IMR-90 (cell line): ENCODE data around the gene ADTRP. TPM values are rescaled to one million over a fixed set of nuclear protein-coding genes. Genes with fewer than 3 reads are reported as not detected.
A peak's percentile ranks its signal among the peaks of the same experiment; 100 is the strongest.

Experiments
- ATAC-seq: fragments of 200-7000 bp; cut with Tn5 transposase; 2 replicates; pipeline ENCODE4 v1.9.1; 2020; ENCODE audit warnings: low read depth, mild to moderate bottlenecking, moderate library complexity
- BruUV-seq: library from RNA; stranded (reverse); fragments of 400-500 nt; replicated peaks from 2 replicates; lab custom pipeline; 2021; lab: Mats Ljungman, UMichigan
- CTCF ChIA-PET: fragments of 300-600 bp; formaldehyde crosslinking; extraction: SDS; loops from one replicate; lab custom pipeline; 2021; ENCODE audit warnings: antibody characterized with exemption; lab: Yijun Ruan, JAX
- POLR2A ChIA-PET: fragments of 300-600 bp; sonication (Branson Sonifier 250); formaldehyde crosslinking; loops from one replicate; lab custom pipeline; 2022; ENCODE audit warnings: antibody characterized with exemption; ENCODE audit not compliant: unreplicated experiment; lab: Charles Lee
- DNase-seq: peaks from one replicate; pipeline ENCODE4 v3.0.0; 2013
- H2AFZ ChIP-seq: replicated peaks from 2 replicates; pipeline ENCODE3; 2013; ENCODE audit warnings: low read length, mild to moderate bottlenecking; ENCODE audit not compliant: poor library complexity
- H2AK5ac ChIP-seq: 2 replicates; pipeline ENCODE4 v1.6.1; 2013; ENCODE audit warnings: low read depth, low read length, inconsistent platforms
- H2AK9ac ChIP-seq: replicated peaks from 2 replicates; pipeline ENCODE3; 2013; ENCODE audit warnings: mild to moderate bottlenecking, low read depth, low read length, moderate library complexity; ENCODE audit not compliant: poor library complexity
- H2BK120ac ChIP-seq: 2 replicates; pipeline ENCODE4 v1.6.1; 2013; ENCODE audit warnings: low read depth, low read length, inconsistent platforms
- H2BK15ac ChIP-seq: 3 replicates; pipeline ENCODE4 v1.6.1; 2013; ENCODE audit warnings: low read depth, low read length, inconsistent platforms
- H2BK20ac ChIP-seq: 2 replicates; pipeline ENCODE4 v1.6.1; 2013; ENCODE audit warnings: low read depth, mild to moderate bottlenecking, inconsistent platforms, low read length, moderate library complexity
- H2BK5ac ChIP-seq: 2 replicates; pipeline ENCODE4 v1.6.1; 2013; ENCODE audit warnings: mild to moderate bottlenecking, low read depth, low read length, inconsistent platforms; ENCODE audit not compliant: poor library complexity, severe bottlenecking
- H3K14ac ChIP-seq: replicated peaks from 2 replicates; pipeline ENCODE4 v1.6.1; 2013; ENCODE audit warnings: low read depth, low read length, inconsistent platforms
- H3K18ac ChIP-seq: 2 replicates; pipeline ENCODE4 v1.6.1; 2013; ENCODE audit warnings: low read depth, low read length, control low read depth
- H3K23ac ChIP-seq: 2 replicates; pipeline ENCODE4 v1.6.1; 2013; ENCODE audit warnings: low read depth, low read length, inconsistent platforms
- H3K27ac ChIP-seq: 2 replicates; pipeline ENCODE4 v1.5.1; 2013; ENCODE audit warnings: mild to moderate bottlenecking, control low read depth, low read length; ENCODE audit not compliant: insufficient read depth
- H3K27me3 ChIP-seq: 2 replicates; pipeline ENCODE4 v1.6.1; 2013; ENCODE audit warnings: low read length; ENCODE audit not compliant: control insufficient read depth, insufficient read depth
- H3K36me3 ChIP-seq: 2 replicates; pipeline ENCODE4 v1.6.1; 2013; ENCODE audit warnings: low read length, mixed read lengths; ENCODE audit not compliant: control insufficient read depth, insufficient read depth
- H3K4ac ChIP-seq: 2 replicates; pipeline ENCODE4 v1.6.1; 2013; ENCODE audit warnings: low read depth, low read length, inconsistent platforms
- H3K4me1 ChIP-seq: 2 replicates; pipeline ENCODE4 v1.6.1; 2013; ENCODE audit warnings: low read length, mixed read lengths; ENCODE audit not compliant: control insufficient read depth, insufficient read depth
- H3K4me2 ChIP-seq: 2 replicates; pipeline ENCODE4 v1.6.1; 2013; ENCODE audit warnings: low read depth, mild to moderate bottlenecking, control low read depth, low read length, moderate library complexity
- H3K4me3 ChIP-seq: 2 replicates; pipeline ENCODE4 v1.5.1; 2013; ENCODE audit warnings: low read depth, mild to moderate bottlenecking, control low read depth, low read length, moderate library complexity; ENCODE audit not compliant: insufficient read depth
- H3K56ac ChIP-seq: 2 replicates; pipeline ENCODE4 v1.6.1; 2013; ENCODE audit warnings: low read length, inconsistent platforms; ENCODE audit not compliant: insufficient read depth; ENCODE audit errors: extremely low read depth
- H3K79me1 ChIP-seq, 2 experiments: 2 replicates each; pipeline ENCODE4 v1.6.1; 2013; ENCODE audit warnings: low read length in 2 of 2, inconsistent platforms in 1 of 2, low read depth in 1 of 2
- H3K9ac ChIP-seq: 2 replicates; pipeline ENCODE4 v1.6.1; 2013; ENCODE audit warnings: low read depth, low read length, control low read depth
- H3K9me1 ChIP-seq: 2 replicates; pipeline ENCODE4 v1.6.1; 2013; ENCODE audit warnings: low read length, inconsistent platforms; ENCODE audit not compliant: insufficient read depth
- H3K9me3 ChIP-seq: 2 replicates; pipeline ENCODE4 v1.6.1; 2013; ENCODE audit warnings: low read length; ENCODE audit not compliant: control insufficient read depth, insufficient read depth
- H4K20me1 ChIP-seq: 2 replicates; pipeline ENCODE4 v1.6.1; 2013; ENCODE audit warnings: low read length, inconsistent platforms; ENCODE audit not compliant: insufficient read depth
- H4K5ac ChIP-seq: 2 replicates; pipeline ENCODE4 v1.6.1; 2013; ENCODE audit warnings: mild to moderate bottlenecking, low read depth, low read length, control low read depth
- H4K8ac ChIP-seq, 2 experiments: 2 replicates each; pipeline ENCODE4 v1.6.1; 2013; ENCODE audit warnings: low read depth in 2 of 2, low read length in 2 of 2, control low read depth in 1 of 2, inconsistent platforms in 1 of 2
- H4K91ac ChIP-seq: 2 replicates; pipeline ENCODE4 v1.6.1; 2013; ENCODE audit warnings: low read depth, low read length, inconsistent platforms; ENCODE audit not compliant: insufficient read depth
- FOS ChIP-seq: fragments of 150-350 bp; IDR thresholded peaks from 2 replicates; pipeline ENCODE4 v1.6.1; 2016; ENCODE audit warnings: low read depth, low read length
- SMC3 ChIP-seq: fragments of 150-350 bp; IDR thresholded peaks from 2 replicates; pipeline ENCODE4 v1.6.1; 2016; ENCODE audit warnings: low read depth, mild to moderate bottlenecking, antibody characterized with exemption, low read length, moderate library complexity
- WGBS, 2 experiments: methylation state at CpG; one replicate each; pipeline versions ENCODE4 v1.1.5 to v1.1.7; 2013; ENCODE audit warnings: missing lambda C conversion rate in 2 of 2; ENCODE audit not compliant: insufficient read length in 1 of 2; ENCODE audit errors: extremely low coverage in 2 of 2; 5-methylcytosine and 5-hydroxymethylcytosine counted together
- dilution Hi-C: fragments of 300-500 bp; cut with HindIII; formaldehyde crosslinking; loops from one replicate; pipeline ENCODE4 v1.14.3; 2018; ENCODE audit warnings: low sequenced_read_pairs; ENCODE audit not compliant: unreplicated experiment
- in situ Hi-C: fragments of 300-500 bp; cut with MboI; formaldehyde crosslinking; loops from 3 replicates; pipeline ENCODE4 v1.14.3; 2019; ENCODE audit warnings: low sequenced_read_pairs, inconsistent platforms, mixed read lengths
- intact Hi-C: fragments of 100-400 bp; cut with micrococcal nuclease; formaldehyde crosslinking; loops from 2 replicates; pipeline ENCODE4 v1.10.0; 2022
- polyA plus RNA-seq, 3 experiments: library from polyadenylated mRNA; depleted of rRNA; stranded (reverse); fragments of >200 nt; gene quantifications; 2 replicates each; pipeline ENCODE4 v1.2.3, GENCODE V29; 2012; ENCODE audit warnings: low replicate concordance in 1 of 3
- total RNA-seq: library from RNA; depleted of rRNA; stranded (reverse); fragments of >200 nt; gene quantifications from 2 replicates; pipeline ENCODE4 v1.2.3, GENCODE V29; 2012

The ADTRP gene
- total and polyA plus RNA-seq, 2 of the 4 experiments (the other 2 are of a cell fraction), result 0.50 to 0.72 TPM

DNA sequence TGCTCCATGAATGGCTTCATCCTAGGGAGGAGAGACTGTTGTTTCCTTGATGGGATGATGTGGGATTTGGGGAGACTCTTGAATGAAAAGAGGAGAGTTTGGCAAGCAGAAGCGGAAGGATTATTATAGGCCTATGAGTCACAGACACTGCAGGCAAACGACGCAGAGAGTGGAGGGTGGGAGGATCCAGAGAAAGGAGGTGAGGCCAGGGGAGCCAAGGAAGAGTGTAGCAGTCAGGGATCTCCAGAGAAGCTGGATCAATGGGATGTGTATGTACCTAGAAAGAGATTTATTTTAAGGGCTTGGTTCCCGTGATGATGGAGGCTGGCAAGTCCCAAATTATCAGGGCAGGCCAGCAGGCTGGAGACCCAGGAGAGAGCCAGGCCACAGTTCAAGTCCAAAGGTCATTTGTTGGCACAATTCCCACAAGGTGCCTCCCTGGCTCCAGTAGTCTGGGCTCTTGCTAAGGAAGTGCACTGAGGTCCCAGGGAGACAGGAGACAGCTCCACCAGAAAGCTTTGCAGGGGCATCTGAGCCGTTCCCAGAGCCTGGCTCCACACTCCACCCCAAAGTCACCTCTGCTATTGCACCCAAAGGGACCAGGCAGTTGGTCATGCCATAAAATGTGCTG lies 76.0 kb downstream of the ADTRP start:
- H2BK5ac ChIP-seq, result no peak overlapping the region
- no peaks in the 10 kb centered on the region for H3K36me3 ChIP-seq
- ChIA-PET POLR2A (interaction anchor here (0.6 kb wide), 1 partner anchor 68 kb away, joined by 4 read pairs; no protein-coding TSS in a partner anchor), CTCF (no interaction called here)
- in situ Hi-C loops, result loop anchor here (10.0 kb wide), 1 partner anchor 302 kb away; no protein-coding TSS in a partner anchor
- intact Hi-C loops, result loop anchor here (5.0 kb wide), 4 partner anchors 45 to 375 kb away; no protein-coding TSS in a partner anchor
- H3K18ac ChIP-seq, result 0 out of 2 replicates have a peak overlapping the region, but pooled peaks have one; percentile 10
- no peak overlapping the region for H3K4me3 ChIP-seq
- no peaks in the 10 kb centered on the region for H3K27me3 ChIP-seq
- no peak overlapping the region for H3K14ac ChIP-seq
- H2AFZ ChIP-seq, result peak overlapping the region; percentile 76
- TF ChIP-seq FOS (0 out of 2 replicates have a peak, but pooled peaks have one; percentile 18), SMC3 (no peak)
- no peaks in the 10 kb centered on the region for H4K20me1 ChIP-seq
- H2BK20ac ChIP-seq, result peak overlapping the region; percentile 50; the same call in 1 of the 2 replicates
- peak overlapping the region; percentile 35 to 42 for H4K8ac ChIP-seq
- H2AK5ac ChIP-seq, result peak overlapping the region; percentile 62; the same call in 1 of the 2 replicates
- peak overlapping the region; percentile 44 for H3K4ac ChIP-seq
- dilution Hi-C loops, result no loop called here
- H2BK120ac ChIP-seq, result peak overlapping the region; percentile 44; the same call in 1 of the 2 replicates
- no peak overlapping the region for H3K27ac ChIP-seq
- H3K56ac ChIP-seq, result no peak overlapping the region
- peaks cover 6% of the 10 kb centered on the region; the same call in 1 of the 2 replicates for H3K4me1 ChIP-seq
- no peak overlapping the region; the same call in 1 of the 2 replicates for H3K23ac ChIP-seq
- H4K5ac ChIP-seq, result no peak overlapping the region
- H4K91ac ChIP-seq, result peak overlapping the region; percentile 34; the same call in 1 of the 2 replicates
- H2BK15ac ChIP-seq, result peak overlapping the region; percentile 82; the same call in 2 of the 3 replicates
- H3K9me1 ChIP-seq, result peaks cover 16% of the 10 kb centered on the region
- BruUV-seq, result no TSS peak
- no peak overlapping the region for H3K4me2 ChIP-seq
- H3K79me1 ChIP-seq, result no peaks in the 10 kb centered on the region
- DNase-seq (peak; percentile 65), ATAC-seq (peak; percentile 65)
- WGBS, 2 experiments, result 48% methylated on average over 3 of the region's 5 CpGs; no CpG with 5 or more reads in 1 of the 2 experiments
- no peak overlapping the region for H3K9ac ChIP-seq
- H2AK9ac ChIP-seq, result peak overlapping the region; percentile 74
- H3K9me3 ChIP-seq, result no peaks in the 10 kb centered on the region
